HG03139 (cell line): ENCODE results near the gene PMM1.
A peak's percentile ranks its signal among the peaks of the same experiment; 100 is the strongest.
"Not testable (repeated sequence)": the region's sequence is repeated elsewhere in the genome, so short reads cannot be mapped to it uniquely, and the experiment has no call there.

ENCODE experiments used
- ATAC-seq: cut with Tn5 transposase; IDR thresholded peaks from one replicate; pipeline ENCODE4 v1.9.1; 2021; ENCODE audit not compliant: unreplicated experiment

PMM1 gene

GRCh38 chr22:41564563-41564962, 25.1 kb downstream of the PMM1 start:
- no peak for ATAC-seq

GRCh38 chr22:41563051-41563711, 26.5 kb downstream of the PMM1 start:
- ATAC-seq, result no peak

DNA sequence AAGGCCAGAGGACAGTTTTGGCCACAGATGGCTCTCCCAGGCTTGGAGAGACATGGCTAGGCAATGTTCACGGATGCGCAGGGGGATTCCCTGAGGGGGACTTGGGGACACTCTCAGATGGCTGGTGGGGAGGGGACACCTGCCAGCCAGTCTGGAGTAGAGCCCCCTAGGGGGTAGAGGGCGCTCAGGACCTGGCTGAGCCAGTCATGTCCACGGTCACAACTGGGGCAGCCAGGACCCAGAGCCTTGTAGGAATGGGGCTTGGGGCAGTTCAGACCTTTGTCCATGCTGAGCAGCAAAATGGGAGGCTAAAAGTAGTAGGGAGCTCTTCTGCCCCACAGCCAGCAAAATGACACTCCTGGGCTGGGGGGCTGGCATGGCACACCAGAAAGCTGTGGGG, 27.2 kb downstream of the PMM1 start:
- ATAC-seq, result no peak

DNA sequence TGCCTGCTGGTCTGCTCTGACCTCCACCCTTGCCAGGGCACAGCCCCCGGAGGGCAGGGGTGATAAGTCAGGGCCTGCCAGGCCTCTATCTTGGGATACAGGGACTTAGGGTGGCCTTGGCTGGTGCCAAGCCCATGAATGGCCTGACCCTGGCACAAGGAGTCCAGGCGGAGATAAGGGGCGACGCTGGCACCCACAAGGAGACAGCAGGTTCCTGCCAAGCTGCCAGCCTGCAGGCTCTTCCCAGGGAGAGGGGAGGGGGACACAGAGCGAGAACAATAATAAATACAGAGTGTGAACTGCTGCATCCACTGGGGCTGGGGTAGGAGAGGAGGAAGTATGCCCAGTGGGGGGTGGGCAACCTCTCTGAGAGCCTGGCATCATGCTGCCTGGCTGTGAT, 27.9 kb downstream of the PMM1 start:
- no peak for ATAC-seq

DNA sequence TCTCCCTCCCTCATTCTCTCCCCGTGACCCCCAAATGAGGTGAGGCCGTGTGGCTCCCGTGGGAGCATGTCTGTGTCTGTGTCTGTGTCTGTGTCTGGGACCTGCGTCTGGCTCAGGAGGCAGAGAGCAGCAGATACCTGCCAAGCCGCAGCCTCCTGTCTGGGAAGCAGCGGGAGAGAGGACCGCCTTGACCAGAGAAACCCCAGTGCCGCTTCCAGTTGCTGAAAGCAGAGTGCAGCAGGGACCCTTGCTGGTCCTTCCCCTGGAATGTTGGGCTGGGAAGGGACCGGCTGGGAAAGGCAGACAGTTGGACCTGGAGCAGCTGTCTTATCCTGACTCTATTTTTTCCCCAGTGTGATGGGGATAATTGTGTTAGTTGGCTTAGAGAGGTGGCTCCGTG, 28.3 kb downstream of the PMM1 start:
- ATAC-seq, result no peak

DNA sequence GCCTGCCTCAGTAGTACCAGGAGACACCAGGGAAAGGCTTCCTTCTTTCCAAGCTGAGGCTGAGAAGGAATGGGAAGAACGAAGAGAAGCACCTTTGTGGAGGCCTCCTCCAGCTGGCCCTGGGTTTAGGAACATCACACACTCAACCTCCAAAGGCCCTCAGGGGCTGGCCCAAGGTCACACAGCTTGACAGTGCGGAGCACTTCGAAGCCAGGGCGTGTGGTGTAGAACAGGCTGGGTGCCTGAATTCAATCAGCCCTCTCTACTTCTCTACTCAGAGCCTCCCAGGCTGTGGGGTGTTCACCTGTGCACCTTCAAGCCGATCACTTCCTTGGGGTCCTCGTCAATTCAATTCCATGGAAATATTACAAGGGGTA, 29.6 kb downstream of the PMM1 start:
- no peak for ATAC-seq

GRCh38 chr22:41558241-41558630, 31.4 kb downstream of the PMM1 start:
- ATAC-seq, result not testable (repeated sequence)

DNA sequence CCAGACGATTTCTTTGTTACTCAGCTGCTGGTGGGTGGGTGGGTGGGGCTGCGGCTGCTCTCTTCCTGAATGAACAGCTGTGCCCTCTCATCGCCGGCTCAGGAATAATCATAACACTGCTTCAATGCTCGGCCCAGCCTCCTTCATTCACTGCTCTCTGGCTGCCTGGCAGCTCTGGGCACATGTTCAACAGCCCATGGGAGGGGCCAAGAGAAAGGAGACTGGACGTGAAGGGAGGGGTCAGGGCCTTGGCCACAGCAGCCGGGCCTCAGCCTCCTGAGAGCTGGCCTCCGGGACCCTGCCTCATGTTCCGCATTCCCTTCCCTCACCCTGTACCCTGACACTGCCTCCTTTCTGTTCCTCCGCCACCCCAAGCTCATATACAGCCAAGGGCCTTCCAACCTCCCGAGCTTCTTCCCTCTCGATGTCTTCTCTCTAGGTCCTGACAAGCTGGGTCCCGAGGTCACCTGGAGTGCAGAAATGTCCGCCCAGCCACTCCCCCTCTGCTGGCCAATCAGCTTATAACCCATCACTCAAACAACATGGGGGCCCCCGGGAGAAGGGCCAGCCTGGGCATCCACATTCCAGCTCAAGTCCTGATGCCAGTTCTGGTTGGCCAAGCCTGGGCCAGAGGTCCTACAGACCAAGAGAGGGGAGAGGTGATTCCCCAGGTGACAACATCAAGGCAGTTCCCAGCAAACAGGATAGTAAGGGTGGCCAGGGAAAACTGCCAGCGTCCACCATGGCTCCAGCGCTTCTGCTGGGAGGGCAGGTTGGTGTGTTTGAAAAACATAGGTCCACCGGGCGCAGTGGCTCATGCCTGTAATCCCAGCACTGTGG, 32.0 kb downstream of the PMM1 start:
- ATAC-seq, result no peak

DNA sequence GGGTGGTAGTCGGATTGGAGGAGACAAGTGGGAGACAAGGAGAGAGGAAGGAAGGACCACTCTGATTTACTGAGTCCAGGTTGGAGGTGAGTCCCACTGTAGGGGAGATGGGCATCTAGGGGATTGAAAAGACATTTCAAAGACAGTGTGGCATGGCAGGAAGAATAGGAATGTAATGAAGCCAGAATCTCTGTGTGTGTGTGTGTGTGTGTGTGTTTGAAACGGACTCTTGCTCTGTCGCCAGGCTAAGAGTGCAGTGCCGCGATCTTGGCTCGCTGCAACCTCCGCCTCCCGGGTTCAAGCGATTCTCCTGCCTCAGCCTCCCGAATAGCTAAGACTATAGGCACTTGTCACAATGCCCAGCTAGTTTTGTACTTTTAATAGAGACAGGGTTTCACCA, 33.1 kb downstream of the PMM1 start:
- no peak for ATAC-seq

GRCh38 chr22:41555325-41555982, 34.2 kb downstream of the PMM1 start:
- no peak for ATAC-seq

GRCh38 chr22:41551877-41552582, 37.6 kb downstream of the PMM1 start:
- no peak for ATAC-seq

- ATAC-seq, result no peak
Measured at GRCh38 chr22:41550952-41551491, 38.6 kb downstream of the PMM1 start.

DNA sequence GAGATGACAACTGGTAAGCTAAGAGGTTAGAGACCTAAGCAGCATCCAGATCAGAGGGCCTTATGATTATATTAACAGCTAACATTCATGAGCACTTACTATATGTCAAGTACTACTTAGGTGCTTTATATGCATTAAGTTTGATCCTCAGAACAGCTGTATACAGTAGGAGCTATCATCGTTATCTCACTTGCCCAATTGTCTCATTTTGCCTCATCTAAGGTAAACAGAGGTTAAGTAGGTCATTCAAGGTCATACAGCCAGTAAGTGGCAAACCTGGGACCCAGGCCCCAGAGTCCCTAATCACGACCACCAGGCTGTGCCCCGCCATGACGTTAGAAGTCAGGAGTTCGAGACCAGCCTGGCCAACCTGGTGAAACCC, 40.8 kb downstream of the PMM1 start:
- ATAC-seq, result no peak

DNA sequence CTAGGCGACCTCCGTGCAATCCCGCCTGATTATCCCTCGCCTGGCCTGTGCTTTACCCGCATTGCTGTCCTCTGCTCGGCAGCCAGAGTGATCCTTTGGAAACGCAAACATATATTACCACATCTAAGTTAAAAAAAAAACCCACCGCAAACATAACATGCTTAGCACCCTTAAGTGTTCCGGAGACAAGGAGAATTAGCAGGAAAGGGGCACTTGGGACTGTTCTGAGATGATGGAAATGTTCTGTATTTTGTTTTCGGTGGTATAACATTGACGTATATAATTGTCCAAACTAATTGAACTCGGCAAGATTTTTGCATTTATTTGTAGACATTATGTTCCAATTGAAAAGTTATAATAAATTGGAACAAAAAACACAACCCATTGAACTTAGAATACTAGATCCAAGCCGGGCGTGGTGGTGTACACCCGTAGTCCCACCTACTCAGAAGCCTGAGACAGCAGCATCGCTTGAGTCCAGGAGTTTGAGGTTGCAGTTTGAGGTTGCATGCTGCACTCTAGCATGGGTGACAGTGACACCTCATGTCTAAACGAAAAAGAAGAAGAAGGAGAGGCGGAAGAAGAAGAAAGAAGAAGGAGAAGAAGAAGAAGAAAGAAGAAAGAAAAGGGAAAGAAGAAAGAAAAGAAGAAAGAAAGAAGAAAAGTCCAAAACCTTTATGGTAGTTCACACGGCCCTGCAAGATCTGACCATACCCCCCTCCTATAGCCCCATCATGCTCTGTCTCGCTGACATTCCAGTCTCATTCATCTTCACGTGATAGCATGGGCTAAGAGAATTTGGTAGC, 44.8 kb downstream of the PMM1 start:
- no peak for ATAC-seq

DNA sequence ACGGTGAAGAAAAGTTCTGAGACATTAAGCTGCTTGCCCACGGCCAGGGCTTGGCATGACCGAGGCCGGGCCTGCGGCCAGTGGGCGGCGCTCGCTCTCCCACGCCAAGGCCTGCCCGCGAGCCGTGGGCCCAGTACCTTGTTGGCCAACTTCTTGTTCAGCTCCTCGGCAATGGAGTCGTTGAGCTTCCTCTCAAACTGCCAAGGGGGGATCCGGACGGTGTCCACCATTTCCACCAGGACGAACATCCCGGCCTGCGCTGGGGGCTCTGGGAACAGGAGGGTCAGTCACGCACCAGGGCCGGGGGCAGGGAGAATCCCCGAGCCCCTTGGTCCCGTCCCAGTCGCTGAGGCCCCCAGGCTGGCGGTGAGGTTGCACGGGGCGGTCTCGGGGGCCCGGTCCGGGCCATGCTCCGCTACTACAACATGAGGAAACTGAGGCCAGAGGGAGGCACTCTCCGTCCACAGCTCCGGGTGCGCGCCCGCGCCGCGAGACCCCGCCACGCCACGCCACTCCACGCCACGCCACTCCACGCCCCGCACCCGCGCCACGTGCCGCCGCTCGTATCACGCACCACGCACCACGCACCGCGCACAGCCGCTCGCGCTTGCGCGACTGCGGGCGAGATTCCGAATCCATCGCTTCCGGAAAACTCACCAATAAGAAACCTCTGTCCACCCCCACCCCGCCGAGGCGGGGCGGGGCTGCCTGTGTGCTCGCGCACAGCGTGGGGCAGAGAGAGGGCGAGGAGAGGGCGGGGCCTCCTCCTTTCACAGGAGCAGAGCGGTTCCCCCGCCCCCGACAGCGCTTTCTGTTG, 45.6 kb downstream of the PMM1 start, which contains the start of gene POLR3H:
Gene POLR3H (minus strand): TSS at position 617 of the 817 bp plus-strand sequence. CDS start 369 bp downstream, at position 248.
- peak; percentile 95 for ATAC-seq

GRCh38 chr22:41542224-41542623, 47.4 kb downstream of the PMM1 start:
- ATAC-seq, result no peak

DNA sequence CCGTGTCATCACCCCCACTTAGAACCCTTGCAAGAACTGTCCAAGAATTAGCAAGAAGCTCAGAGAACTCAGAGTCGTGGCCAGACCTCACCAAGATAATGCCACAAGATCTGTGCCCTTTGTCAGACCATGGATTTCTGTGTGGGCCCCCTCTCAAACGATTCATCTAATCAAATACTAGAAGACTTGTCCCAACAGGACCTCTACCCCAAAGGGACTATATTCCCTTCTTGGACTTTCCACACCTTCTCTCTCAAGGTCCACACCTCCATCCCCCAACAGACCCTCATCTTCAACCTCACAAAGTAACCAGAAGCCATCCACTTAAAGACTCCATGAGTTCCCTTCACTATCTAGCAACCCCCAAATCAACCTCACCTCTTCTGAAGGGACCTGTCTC, 48.2 kb downstream of the PMM1 start:
- no peak for ATAC-seq

GRCh38 chr22:41540365-41540764, 49.3 kb downstream of the PMM1 start:
- no peak for ATAC-seq

GRCh38 chr22:41540006-41540315, 49.7 kb downstream of the PMM1 start:
- ATAC-seq, result no peak
